ENCODE data around the gene NIN.
A peak's percentile ranks its signal among the peaks of the same experiment; 100 is the strongest.

The NIN gene

GRCh38 chr14:50762931-50763300 is 68.0 kb downstream of the NIN start:
- DNase-seq (ENCODE audit: low spot score), result no peak

- DNase-seq (ENCODE audit: low spot score), result no peak
These were observed 68.7 kb downstream of the NIN start for GRCh38 chr14:50762001-50762930.

- DNase-seq (ENCODE audit: low spot score), result no peak
These were observed 71.0 kb downstream of the NIN start for GRCh38 chr14:50759800-50760543.

GRCh38 chr14:50758945-50759344 is 72.0 kb downstream of the NIN start:
- no peak for DNase-seq (ENCODE audit: low spot score)

- DNase-seq (ENCODE audit: low spot score), result no peak
These were observed 72.7 kb downstream of the NIN start for GRCh38 chr14:50758305-50758704.

- no peak for DNase-seq (ENCODE audit: low spot score)
These were observed 73.3 kb downstream of the NIN start for GRCh38 chr14:50757702-50758101.

GRCh38 chr14:50756300-50756699 is 74.7 kb downstream of the NIN start:
- DNase-seq (ENCODE audit: low spot score), result peak; percentile 48

GRCh38 chr14:50750323-50750722 is 80.6 kb downstream of the NIN start:
- DNase-seq (ENCODE audit: low spot score), result no peak

- no peak for DNase-seq (ENCODE audit: low spot score)
These were observed 85.4 kb downstream of the NIN start for GRCh38 chr14:50745401-50746058.

GRCh38 chr14:50744231-50744630 is 86.7 kb downstream of the NIN start:
- DNase-seq (ENCODE audit: low spot score), result no peak

- DNase-seq (ENCODE audit: low spot score), result no peak
These were observed 89.4 kb downstream of the NIN start for GRCh38 chr14:50741567-50741966.

GRCh38 chr14:50740856-50741255 is 90.1 kb downstream of the NIN start:
- no peak for DNase-seq (ENCODE audit: low spot score)

GRCh38 chr14:50739186-50739585 is 91.8 kb downstream of the NIN start:
- DNase-seq (ENCODE audit: low spot score), result no peak

- DNase-seq (ENCODE audit: low spot score), result no peak
These were observed 94.0 kb downstream of the NIN start for GRCh38 chr14:50736932-50737419.

- DNase-seq (ENCODE audit: low spot score), result no peak
These were observed 95.8 kb downstream of the NIN start for GRCh38 chr14:50734950-50735695.

GRCh38 chr14:50733494-50733893 is 97.5 kb downstream of the NIN start:
- DNase-seq (ENCODE audit: low spot score), result no peak

GRCh38 chr14:50728836-50729235 is 102.1 kb downstream of the NIN start:
- no peak for DNase-seq (ENCODE audit: low spot score)

- no peak for DNase-seq (ENCODE audit: low spot score)
These were observed 104.4 kb downstream of the NIN start for GRCh38 chr14:50726372-50727107.

- no peak for DNase-seq (ENCODE audit: low spot score)
These were observed 105.2 kb downstream of the NIN start for GRCh38 chr14:50725761-50726160.

- DNase-seq (ENCODE audit: low spot score), result no peak
These were observed 110.8 kb downstream of the NIN start for GRCh38 chr14:50719911-50720759.

All from NAMALWA (cell line).